ENCODE data around the gene TSR1. TPM values are rescaled to one million over a fixed set of nuclear protein-coding genes. Genes with fewer than 3 reads are reported as not detected.

TSR1 gene
- total RNA-seq, result 10 to 100 TPM; 36.4 to 38.2 TPM

- H3K4me1 Mint-ChIP-seq (ENCODE audit: low read depth), result peaks cover 5% of the 10 kb centered on the region
- H3K36me3 Mint-ChIP-seq (ENCODE audit: insufficient read depth in 2 of 2), result peaks cover 7 to 12% of the 10 kb centered on the region in 2 donors
- no peaks in the 10 kb centered on the region for H3K27me3 Mint-ChIP-seq (ENCODE audit: low read depth)
- peak; percentile 90 to 91 for ATAC-seq (replicated peaks in 1 of 2)
- DNase-seq, result peak; percentile 92 to 93
- no peaks in the 10 kb centered on the region for H3K9me3 Mint-ChIP-seq
- H3K27ac Mint-ChIP-seq, result peak within 1 kb of the TSS; percentile 94
- H3K4me3 Mint-ChIP-seq, result peak within 1 kb of the TSS in 1 of 2 donors; percentile 99
Observed at GRCh38 chr17:2336215-2336851, at the start of gene TSR1. TSS of gene TSR1 (minus strand) at chr17:2336457. CDS start at chr17:2336427, 30 bp downstream.

GRCh38 chr17:2385240-2386210 is 49.3 kb upstream of the TSR1 start:
- DNase-seq (no peak), ATAC-seq (replicated peaks in 1 of 2) (no peak)
- no peaks in the 10 kb centered on the region for H3K27me3 Mint-ChIP-seq (ENCODE audit: low read depth)
- H3K4me1 Mint-ChIP-seq (ENCODE audit: low read depth), result peaks cover 8% of the 10 kb centered on the region
- no peak overlapping the region for H3K4me3 Mint-ChIP-seq
- H3K27ac Mint-ChIP-seq, result no peak overlapping the region
- H3K9me3 Mint-ChIP-seq, result no peaks in the 10 kb centered on the region
- H3K36me3 Mint-ChIP-seq (ENCODE audit: insufficient read depth in 2 of 2), result peaks cover 1 to 4% of the 10 kb centered on the region in 2 donors

GRCh38 chr17:2384439-2385127 is 48.3 kb upstream of the TSR1 start:
- Mint-ChIP-seq H3K27ac (no peak overlapping the region), H3K27me3 (ENCODE audit: low read depth) (no peaks in the 10 kb centered on the region), H3K36me3 (ENCODE audit: insufficient read depth in 2 of 2) (peaks cover 1 to 4% of the 10 kb centered on the region in 2 donors), H3K4me1 (ENCODE audit: low read depth) (peaks cover 8% of the 10 kb centered on the region), H3K4me3 (no peak overlapping the region), H3K9me3 (no peaks in the 10 kb centered on the region)
- ATAC-seq (replicated peaks in 1 of 2) (no peak), DNase-seq (no peak)

GRCh38 chr17:2383628-2384167 is 47.4 kb upstream of the TSR1 start:
- H3K9me3 Mint-ChIP-seq, result no peaks in the 10 kb centered on the region
- H3K4me1 Mint-ChIP-seq (ENCODE audit: low read depth), result peaks cover 8% of the 10 kb centered on the region
- H3K27ac Mint-ChIP-seq, result peak overlapping the region; percentile 73
- H3K36me3 Mint-ChIP-seq (ENCODE audit: insufficient read depth in 2 of 2), result peaks cover 1 to 4% of the 10 kb centered on the region in 2 donors
- no peak overlapping the region for H3K4me3 Mint-ChIP-seq
- no peak for ATAC-seq (replicated peaks in 1 of 2)
- H3K27me3 Mint-ChIP-seq (ENCODE audit: low read depth), result no peaks in the 10 kb centered on the region
- no peak for DNase-seq

- Mint-ChIP-seq H3K4me1 (ENCODE audit: low read depth) (peaks cover 3% of the 10 kb centered on the region), H3K9me3 (no peaks in the 10 kb centered on the region), H3K36me3 (ENCODE audit: insufficient read depth in 2 of 2) (peaks cover 0 to 4% of the 10 kb centered on the region in 2 donors), H3K27me3 (ENCODE audit: low read depth) (no peaks in the 10 kb centered on the region), H3K4me3 (no peak overlapping the region), H3K27ac (no peak overlapping the region)
- DNase-seq (no peak), ATAC-seq (replicated peaks in 1 of 2) (no peak)
Observed at GRCh38 chr17:2380950-2381649, 44.8 kb upstream of the TSR1 start.

- ATAC-seq (replicated peaks in 1 of 2) (no peak), DNase-seq (no peak)
- no peak overlapping the region for H3K27ac Mint-ChIP-seq
- peaks cover 0 to 4% of the 10 kb centered on the region in 2 donors for H3K36me3 Mint-ChIP-seq (ENCODE audit: insufficient read depth in 2 of 2)
- H3K4me3 Mint-ChIP-seq, result no peak overlapping the region
- H3K27me3 Mint-ChIP-seq (ENCODE audit: low read depth), result no peaks in the 10 kb centered on the region
- no peaks in the 10 kb centered on the region for H3K9me3 Mint-ChIP-seq
- H3K4me1 Mint-ChIP-seq (ENCODE audit: low read depth), result peaks cover 3% of the 10 kb centered on the region
Observed at GRCh38 chr17:2380226-2380922, 44.1 kb upstream of the TSR1 start.

GRCh38 chr17:2379489-2380225 is 43.4 kb upstream of the TSR1 start:
- Mint-ChIP-seq H3K9me3 (no peaks in the 10 kb centered on the region), H3K4me3 (no peak overlapping the region), H3K27me3 (ENCODE audit: low read depth) (no peaks in the 10 kb centered on the region), H3K27ac (no peak overlapping the region), H3K36me3 (ENCODE audit: insufficient read depth in 2 of 2) (peaks cover 0 to 4% of the 10 kb centered on the region in 2 donors), H3K4me1 (ENCODE audit: low read depth) (peaks cover 3% of the 10 kb centered on the region)
- DNase-seq (no peak), ATAC-seq (replicated peaks in 1 of 2) (no peak)

GRCh38 chr17:2378905-2379304 is 42.6 kb upstream of the TSR1 start:
- no peak for DNase-seq
- no peaks in the 10 kb centered on the region for H3K27me3 Mint-ChIP-seq (ENCODE audit: low read depth)
- no peak overlapping the region for H3K4me3 Mint-ChIP-seq
- H3K9me3 Mint-ChIP-seq, result no peaks in the 10 kb centered on the region
- no peak for ATAC-seq (replicated peaks in 1 of 2)
- H3K27ac Mint-ChIP-seq, result no peak overlapping the region
- H3K4me1 Mint-ChIP-seq (ENCODE audit: low read depth), result peaks cover 3% of the 10 kb centered on the region
- peaks cover 0 to 4% of the 10 kb centered on the region in 2 donors for H3K36me3 Mint-ChIP-seq (ENCODE audit: insufficient read depth in 2 of 2)

- no peaks in the 10 kb centered on the region for H3K9me3 Mint-ChIP-seq
- H3K27me3 Mint-ChIP-seq (ENCODE audit: low read depth), result no peaks in the 10 kb centered on the region
- ATAC-seq (replicated peaks in 1 of 2) (no peak), DNase-seq (no peak)
- H3K4me1 Mint-ChIP-seq (ENCODE audit: low read depth), result peaks cover under 1% of the 10 kb centered on the region
- no peak overlapping the region for H3K4me3 Mint-ChIP-seq
- no peak overlapping the region for H3K27ac Mint-ChIP-seq
- peaks cover 0 to 4% of the 10 kb centered on the region in 2 donors for H3K36me3 Mint-ChIP-seq (ENCODE audit: insufficient read depth in 2 of 2)
Observed at GRCh38 chr17:2377659-2378058, 41.4 kb upstream of the TSR1 start.

GRCh38 chr17:2376107-2376506 is 39.9 kb upstream of the TSR1 start:
- Mint-ChIP-seq H3K9me3 (no peaks in the 10 kb centered on the region), H3K27ac (no peak overlapping the region), H3K4me1 (ENCODE audit: low read depth) (no peaks in the 10 kb centered on the region), H3K4me3 (no peak overlapping the region), H3K27me3 (ENCODE audit: low read depth) (no peaks in the 10 kb centered on the region), H3K36me3 (ENCODE audit: insufficient read depth in 2 of 2) (peaks cover 0 to 4% of the 10 kb centered on the region in 2 donors)
- DNase-seq (no peak), ATAC-seq (replicated peaks in 1 of 2) (no peak)

- Mint-ChIP-seq H3K9me3 (no peaks in the 10 kb centered on the region), H3K4me1 (ENCODE audit: low read depth) (no peaks in the 10 kb centered on the region), H3K4me3 (no peak overlapping the region), H3K27me3 (ENCODE audit: low read depth) (no peaks in the 10 kb centered on the region), H3K36me3 (ENCODE audit: insufficient read depth in 2 of 2) (peaks cover 0 to 3% of the 10 kb centered on the region in 2 donors), H3K27ac (no peak overlapping the region)
- ATAC-seq (replicated peaks in 1 of 2), result no peak
- DNase-seq, result no peak
Observed at GRCh38 chr17:2375406-2375805, 39.1 kb upstream of the TSR1 start.

Measured in activated T-cell treated with anti-CD3 and anti-CD28 coated beads, Interleukin-2, amount 50 U/mL, for 72 hours (primary cell).